DMS53 treated with DMSO at 0.1 percent for 48 hours (cell line): Measurements from ENCODE around the gene CNPY3.

Experiments used
- DNase-seq: peaks from one replicate; lab custom pipeline; 2025; ENCODE audit not compliant: unreplicated experiment; lab: John Stamatoyannopoulos, UW

CNPY3 gene

GRCh38 chr6:42958125-42958524, 28.8 kb downstream of the CNPY3 start:
- DNase-seq = no peak

- DNase-seq = no peak
Observed at GRCh38 chr6:42959917-42960242, 30.6 kb downstream of the CNPY3 start.

- DNase-seq = peak; percentile 66
Observed at GRCh38 chr6:42960243-42961019, 31.2 kb downstream of the CNPY3 start, which contains the start of gene GNMT. GNMT (plus strand) TSS chr6:42960754; CDS start chr6:42960768, 14 bp downstream.

- peak; percentile 14 for DNase-seq
Observed at GRCh38 chr6:42961020-42961470, 31.8 kb downstream of the CNPY3 start.

GRCh38 chr6:42962096-42962495, 32.8 kb downstream of the CNPY3 start:
- no peak for DNase-seq

- no peak for DNase-seq
Observed at GRCh38 chr6:42962502-42963178, 33.4 kb downstream of the CNPY3 start.

- no peak for DNase-seq
Observed at GRCh38 chr6:42963179-42963854, 34.0 kb downstream of the CNPY3 start.

- peak; percentile 47 for DNase-seq
Observed at GRCh38 chr6:42963855-42964605, 34.8 kb downstream of the CNPY3 start.

- DNase-seq = no peak
Observed at GRCh38 chr6:42966571-42966970, 37.3 kb downstream of the CNPY3 start.

- no peak for DNase-seq
Observed at GRCh38 chr6:42967228-42967627, 37.9 kb downstream of the CNPY3 start.

GRCh38 chr6:42968126-42968701, 38.9 kb downstream of the CNPY3 start:
- DNase-seq = no peak

GRCh38 chr6:42968783-42969182, 39.5 kb downstream of the CNPY3 start:
- DNase-seq = no peak

GRCh38 chr6:42969431-42969830, 40.2 kb downstream of the CNPY3 start:
- DNase-seq = no peak

- DNase-seq = no peak
Observed at GRCh38 chr6:42969934-42970333, 40.7 kb downstream of the CNPY3 start.

GRCh38 chr6:42970871-42971612, 41.8 kb downstream of the CNPY3 start:
- DNase-seq = peak; percentile 36

GRCh38 chr6:42971746-42972327, 42.6 kb downstream of the CNPY3 start:
- DNase-seq = no peak

GRCh38 chr6:42973926-42974325, 44.6 kb downstream of the CNPY3 start:
- no peak for DNase-seq

GRCh38 chr6:42974919-42975505, 45.7 kb downstream of the CNPY3 start:
- DNase-seq = no peak

- no peak for DNase-seq
Observed at GRCh38 chr6:42978487-42978838, 49.2 kb downstream of the CNPY3 start.
